Stimulated activated CD4-positive, alpha-beta T cell treated with anti-CD3 and anti-CD28 coated beads, Interleukin-4, amount 100 ng/mL, for 48 hours (primary cell): ENCODE data around the gene COL8A1.
"Not testable (repeated sequence)": the region's sequence is repeated elsewhere in the genome, so short reads cannot be mapped to it uniquely, and the experiment has no call there.

Experiments used
- DNase-seq, 2 donors: peaks; one replicate each; pipeline ENCODE4 v3.0.0-alpha.2; 2020; ENCODE audit warnings: low read depth in 2 of 2

The COL8A1 gene

DNA sequence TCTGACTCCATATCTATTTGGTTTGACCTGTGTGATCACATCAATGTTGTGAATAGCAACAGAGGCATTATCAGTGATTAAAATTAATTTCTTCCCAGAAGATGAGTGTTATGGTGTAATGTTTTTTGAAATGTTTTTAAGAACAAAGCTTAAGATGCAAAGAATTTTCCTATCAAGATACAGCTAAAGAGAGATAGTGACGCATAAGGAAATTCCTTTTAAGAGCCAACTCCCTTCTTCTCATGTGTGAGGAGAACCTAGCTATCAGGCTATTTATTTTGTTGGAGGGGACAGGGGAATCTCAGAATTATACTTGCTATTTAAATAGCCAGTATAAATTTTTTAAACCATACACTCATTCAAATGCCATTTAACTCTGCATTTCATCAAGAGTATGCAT is 71.3 kb downstream of the COL8A1 start:
- DNase-seq, result no peak

- DNase-seq, result no peak
Measured at GRCh38 chr3:99710094-99710493, 71.7 kb downstream of the COL8A1 start.

DNA sequence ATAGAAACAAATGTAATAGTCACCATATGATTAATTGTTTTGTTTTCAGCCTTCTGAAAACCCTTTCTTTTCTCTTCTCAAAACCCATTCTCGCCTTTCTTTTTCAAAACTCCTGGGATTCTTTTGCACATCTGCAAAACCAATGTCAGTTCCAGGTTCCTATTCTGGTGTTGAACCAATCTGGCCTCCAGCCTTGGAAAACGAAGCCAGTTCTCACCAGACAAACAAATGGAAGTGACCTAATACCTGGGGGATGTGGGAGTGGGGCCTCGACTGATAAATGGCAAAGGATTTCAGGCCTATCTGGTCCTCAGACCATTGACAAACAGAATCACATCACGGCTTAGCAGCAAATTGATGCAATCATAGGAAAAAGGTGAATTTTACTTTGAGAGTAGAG is 73.0 kb downstream of the COL8A1 start:
- no peak for DNase-seq

DNA sequence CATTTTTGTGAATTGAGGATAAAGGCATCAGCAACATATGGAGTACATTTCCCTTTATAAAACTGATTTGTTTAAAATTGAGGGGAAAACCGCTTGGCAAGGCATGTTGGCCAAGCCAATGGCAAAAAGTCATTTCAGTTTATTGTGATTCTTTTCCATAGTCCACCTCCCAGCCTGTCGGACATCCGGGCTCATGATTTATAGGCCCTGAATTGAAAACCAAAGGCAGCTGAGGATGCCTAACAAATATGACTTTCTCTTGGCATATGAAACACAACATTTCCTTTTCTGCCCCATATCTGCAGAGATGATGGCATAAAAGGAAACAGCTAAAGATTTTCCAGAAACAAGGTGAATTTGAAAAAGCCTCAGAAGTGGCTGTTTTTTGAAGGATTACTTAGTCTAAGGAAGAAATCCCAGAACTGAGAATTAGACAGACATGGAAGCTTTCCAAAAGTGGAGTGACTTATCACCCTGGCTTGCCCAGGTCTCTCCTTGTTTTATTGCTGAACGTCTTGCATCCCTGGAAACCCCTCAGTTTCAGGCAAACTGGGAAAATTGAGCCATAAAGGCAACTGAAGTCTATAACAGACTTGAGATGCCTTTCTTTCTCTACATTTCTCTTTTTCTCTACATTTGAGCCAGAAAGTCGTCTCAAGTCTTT is 74.0 kb downstream of the COL8A1 start:
- DNase-seq, result no peak

- DNase-seq, result no peak
Measured at GRCh38 chr3:99713440-99713839, 75.0 kb downstream of the COL8A1 start.

DNA sequence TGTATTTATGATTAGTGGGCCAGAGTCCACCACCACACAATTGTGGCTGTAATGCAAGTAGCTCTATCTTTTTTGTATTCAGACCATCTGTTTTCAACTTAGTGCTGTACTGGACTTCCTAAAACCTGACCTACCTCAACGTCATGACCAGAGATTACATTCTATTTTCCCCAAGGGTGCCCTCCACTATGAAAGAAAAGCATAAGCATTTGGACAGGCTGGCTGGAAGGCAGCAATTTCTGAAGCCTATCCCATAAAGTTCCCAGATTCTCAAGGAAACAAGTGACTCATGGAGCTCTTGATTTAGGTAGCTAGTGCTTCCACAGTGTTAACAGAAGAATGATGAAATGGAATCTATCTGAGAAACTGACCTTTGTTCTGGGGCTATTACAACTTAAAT is 75.8 kb downstream of the COL8A1 start:
- DNase-seq, result no peak

DNA sequence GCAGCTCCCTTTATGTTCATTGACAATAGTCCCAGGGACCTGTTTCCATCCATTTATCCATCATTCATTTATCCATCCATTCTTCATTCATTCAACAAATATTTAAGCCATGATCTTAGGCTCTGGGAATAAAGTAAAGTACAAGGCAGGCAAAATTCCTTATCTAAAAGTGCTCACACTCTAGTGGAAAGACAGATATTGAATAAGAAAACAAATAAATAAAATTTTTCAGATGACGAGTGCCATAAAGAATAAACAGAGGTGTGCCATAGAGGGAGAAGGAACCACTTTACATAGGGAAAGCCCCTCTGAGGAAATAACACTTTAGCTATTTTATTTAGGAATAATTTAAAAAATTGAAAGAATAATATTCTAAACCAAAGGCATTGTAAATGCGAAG is 76.2 kb downstream of the COL8A1 start:
- no peak for DNase-seq

DNA sequence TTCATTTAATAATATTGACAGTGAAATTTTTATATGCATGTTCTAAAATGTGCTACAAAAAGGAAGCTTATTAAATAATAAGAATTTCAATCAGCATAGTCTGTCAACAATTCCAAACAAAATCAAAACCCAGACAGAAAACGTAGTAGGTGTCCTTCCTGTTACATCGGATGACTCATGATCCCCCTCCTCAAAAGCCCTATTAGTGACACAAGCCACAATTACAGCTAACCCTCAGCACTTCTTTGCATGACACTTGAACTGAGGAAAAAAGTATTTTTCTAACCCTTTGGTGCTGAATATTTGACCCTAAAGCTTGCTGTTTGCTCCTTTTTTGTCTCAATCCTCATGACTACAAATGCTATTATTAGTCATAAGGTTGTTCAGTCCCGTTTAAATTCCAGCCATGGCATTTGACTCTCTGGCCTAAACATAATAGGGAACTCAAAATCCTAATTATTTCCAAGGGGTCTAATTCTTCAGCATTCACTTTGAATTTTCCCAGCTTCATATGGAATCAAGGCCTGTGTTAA is 78.1 kb downstream of the COL8A1 start:
- no peak for DNase-seq

DNA sequence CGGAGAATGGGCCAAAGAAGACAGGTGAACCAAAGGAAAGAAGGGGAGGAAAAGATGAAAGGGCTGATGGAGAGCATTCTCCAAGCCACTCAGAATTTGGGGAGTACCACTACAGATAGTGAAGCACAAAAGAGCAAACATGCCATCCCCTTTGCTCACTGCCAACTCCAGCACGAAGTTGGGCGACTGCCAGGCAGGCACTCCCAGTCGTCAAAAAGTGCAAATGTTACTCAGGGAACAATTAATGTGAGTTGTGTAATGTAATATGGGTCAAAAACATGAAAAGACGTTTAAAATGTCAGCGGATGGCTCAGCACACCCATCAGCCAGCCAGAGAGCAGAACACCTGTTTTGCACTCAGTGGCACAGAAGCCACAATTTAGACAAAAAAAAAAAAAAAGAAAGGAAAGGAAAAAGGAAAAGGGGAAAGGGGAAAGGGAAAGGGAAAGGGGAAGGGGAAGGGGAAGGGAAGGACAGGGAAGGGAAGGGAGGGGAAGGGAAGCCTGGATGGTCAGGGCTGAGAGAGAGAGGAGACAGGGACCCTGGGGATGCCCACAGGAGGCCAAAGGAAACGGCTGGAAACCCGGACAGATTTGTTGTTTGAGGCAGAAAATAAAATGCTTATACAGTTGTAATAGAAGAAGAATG is 82.7 kb downstream of the COL8A1 start:
- no peak for DNase-seq

DNA sequence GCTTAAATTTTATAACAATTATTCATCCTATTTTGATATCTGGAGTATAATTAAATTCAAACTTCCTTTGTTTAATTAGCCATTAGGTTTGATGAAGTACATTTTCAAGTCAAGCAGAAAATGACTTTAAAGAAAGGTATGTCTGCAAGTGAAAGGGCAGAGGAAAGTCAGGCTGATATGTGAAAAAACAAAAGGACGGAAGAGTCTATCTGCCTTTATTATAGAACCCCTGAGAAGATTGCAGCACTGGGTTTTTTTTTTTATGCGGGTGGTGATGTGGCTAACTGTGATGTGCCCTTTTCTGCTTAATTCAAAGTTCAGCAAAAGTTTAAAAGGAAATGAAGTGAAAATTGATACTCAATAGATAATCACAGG is 83.2 kb downstream of the COL8A1 start:
- no peak for DNase-seq

DNA sequence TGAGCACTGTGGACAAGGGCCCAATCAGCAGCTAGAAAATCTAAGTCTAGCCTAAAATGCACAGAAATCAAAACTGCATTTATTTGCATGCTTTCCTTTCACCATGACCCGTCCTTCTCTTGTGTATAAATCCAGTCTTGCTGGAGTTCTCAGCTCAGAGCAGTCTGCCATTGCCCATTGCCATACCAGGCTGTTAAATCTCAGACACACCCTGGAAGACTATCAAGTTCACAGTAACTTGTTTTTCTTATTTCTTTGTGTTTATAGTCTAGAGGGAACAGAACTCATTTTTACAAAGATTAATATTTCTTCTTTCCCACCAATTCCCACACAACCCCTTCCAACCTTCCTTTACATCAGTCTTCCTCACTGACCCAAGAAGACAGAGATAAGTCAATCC is 85.9 kb downstream of the COL8A1 start:
- DNase-seq, result no peak

- no peak for DNase-seq
Measured at GRCh38 chr3:99730870-99731269, 92.5 kb downstream of the COL8A1 start.

DNA sequence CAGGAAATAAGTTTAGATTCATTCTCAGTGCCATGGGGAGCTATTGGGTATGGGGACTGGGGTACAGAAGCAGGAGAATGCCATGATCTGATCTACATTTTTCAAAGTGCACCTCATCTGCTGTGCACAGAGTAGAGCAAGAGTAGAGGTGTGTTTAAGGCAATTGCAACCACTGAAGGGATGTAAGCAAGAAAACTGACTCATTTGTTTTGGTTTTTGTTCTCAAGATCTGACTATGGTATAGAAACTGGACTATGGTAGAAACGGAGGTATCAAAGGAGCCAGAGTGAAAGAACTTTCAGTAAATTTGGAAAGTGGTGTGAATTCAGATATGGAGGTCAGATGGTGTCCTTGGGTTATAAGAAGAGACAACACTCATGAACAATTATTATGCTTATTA is 93.1 kb downstream of the COL8A1 start:
- no peak for DNase-seq

DNA sequence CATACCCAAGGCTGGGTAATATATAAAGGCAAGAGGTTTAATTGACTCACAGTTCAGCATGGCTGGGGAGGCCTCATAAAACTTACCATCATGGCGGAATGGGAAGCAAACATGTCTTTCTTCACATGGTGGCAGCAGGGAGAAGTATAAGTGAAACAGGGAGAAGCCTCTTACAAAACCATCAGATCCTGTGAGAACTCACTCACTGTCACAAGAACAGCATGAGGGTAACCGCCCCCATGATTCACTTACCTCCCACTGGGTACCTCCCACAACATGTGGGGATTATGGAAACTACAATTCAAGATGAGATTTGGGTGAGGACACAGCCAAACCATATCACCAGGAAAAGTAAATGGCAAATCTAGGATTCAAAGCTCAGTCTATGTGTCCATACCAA is 102.0 kb downstream of the COL8A1 start:
- not testable (repeated sequence) for DNase-seq

DNA sequence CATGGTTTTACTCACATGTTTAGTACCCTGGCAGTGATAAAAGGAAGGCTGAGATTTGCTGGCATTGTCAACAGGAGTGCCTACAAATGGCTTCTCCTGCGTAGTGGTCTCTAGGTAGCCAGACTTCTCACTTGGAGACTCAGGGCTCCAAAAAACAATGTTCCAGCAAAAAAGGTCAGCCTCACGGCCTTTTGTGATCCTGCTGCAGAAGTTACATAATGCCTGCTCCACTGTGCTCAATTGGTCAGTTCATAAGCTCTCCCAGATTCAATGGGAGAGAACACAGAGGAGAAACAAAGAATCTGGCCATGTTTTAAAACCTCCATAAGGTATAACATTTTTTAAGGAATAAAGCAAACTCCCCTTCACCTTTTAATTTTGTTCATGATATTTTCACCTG is 103.2 kb downstream of the COL8A1 start:
- no peak for DNase-seq

GRCh38 chr3:99747915-99748314 is 109.5 kb downstream of the COL8A1 start:
- DNase-seq, result no peak

DNA sequence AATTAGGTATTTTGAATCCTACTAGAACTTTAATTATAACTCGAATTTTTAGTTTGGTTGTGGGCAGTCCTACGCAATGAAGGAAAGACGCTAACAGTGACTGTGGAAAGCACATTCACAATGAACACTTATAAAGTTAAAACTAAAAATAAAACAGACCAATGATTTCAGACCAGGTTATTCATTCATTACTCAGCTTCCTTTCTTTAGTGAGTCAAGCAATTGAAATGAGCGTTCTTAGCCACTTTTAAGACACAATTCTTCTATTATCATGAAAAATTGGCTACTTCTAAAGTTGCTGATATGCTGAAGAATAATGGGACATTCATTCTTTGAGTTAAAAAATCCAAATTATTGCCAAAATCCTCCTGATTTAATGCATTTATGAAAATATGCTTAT is 113.3 kb downstream of the COL8A1 start:
- no peak for DNase-seq

DNA sequence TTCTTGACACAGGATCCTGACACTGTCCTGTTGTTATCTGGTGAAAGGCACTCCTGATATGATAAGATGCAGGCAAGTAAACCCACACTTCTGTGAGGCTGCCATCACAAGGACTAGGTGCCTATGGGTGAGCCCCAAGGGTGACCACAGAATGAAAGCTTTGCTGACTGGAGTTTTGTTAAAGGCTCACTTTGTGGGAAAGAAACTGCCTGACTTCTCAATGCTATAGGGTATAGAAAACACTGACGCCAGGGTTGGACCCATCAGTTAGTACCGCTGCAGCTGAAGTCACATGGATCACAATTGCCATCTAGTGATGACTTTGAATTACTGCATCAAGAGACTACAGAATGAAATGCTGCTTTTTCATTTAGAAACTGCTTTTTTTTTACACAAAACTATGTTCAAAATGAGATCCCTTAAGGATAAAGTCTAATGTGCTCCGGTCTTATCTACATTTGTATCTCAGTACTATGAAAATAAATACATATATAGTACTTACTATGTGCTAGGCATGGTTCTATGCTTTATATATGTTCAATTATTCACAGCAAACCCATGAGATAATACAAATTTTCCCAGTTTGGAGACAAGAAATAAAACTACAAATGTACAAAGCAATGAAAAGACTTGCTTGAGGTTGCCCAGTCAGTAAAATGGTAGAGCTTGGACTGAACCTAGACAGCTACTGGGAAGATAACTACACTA is 115.0 kb downstream of the COL8A1 start:
- no peak for DNase-seq

DNA sequence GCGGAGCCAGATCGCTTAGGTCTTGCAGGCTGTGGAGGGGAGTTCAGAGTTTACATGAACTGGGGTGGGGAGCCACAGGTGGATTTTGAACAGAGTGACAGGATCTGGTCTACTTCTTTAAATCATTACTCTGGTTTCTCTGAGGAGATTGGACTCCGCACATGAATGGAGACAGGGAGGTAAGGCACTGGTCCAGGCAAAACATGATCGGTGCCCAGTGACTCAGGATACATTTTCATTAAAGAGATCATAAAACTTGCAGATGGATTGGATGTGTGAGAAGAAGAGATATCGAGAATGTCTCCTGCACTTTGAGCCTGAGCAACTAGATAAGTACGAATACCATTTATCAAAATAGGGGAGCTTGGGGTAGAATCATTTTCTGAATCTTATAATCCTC is 117.4 kb downstream of the COL8A1 start:
- DNase-seq, result no peak

DNA sequence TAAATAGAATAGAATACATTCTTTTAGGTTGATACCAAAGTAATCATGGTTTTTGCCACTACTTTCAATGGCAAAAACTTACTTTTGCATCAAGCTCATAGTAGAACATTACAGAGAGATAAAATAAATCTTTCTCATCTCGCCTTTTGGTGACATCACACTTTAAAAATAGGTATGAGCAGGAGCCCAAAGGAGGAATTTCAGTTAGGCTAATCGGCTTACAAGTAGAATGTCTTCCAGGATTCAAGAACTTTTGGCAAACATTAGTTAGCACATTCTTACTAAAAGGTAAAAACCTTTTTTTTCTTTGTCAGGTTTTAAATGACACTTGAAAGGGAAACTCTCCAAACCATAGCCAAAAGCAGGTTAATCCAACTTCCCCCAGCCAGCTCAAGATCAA is 119.6 kb downstream of the COL8A1 start:
- DNase-seq, result no peak

- DNase-seq, result no peak
Measured at GRCh38 chr3:99758502-99759177, 120.2 kb downstream of the COL8A1 start.

DNA sequence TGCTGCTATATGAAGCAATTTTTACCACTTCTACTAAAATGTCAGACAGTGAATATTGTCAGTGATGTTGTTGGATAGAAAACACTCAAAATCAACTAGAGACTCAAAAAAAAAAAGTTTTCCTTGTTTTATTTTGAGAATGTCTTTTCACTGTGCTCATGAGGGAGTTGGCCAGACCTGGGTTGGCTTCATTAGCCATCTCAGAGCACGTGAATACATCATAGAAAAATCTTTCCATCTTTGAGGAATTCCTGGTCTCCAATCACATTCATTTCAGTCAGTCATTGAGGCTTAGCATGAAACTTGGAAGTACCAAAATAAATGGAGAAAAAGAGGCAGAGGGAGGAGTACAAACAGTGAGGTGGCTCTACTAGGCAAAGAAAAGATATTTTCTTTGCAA is 121.6 kb downstream of the COL8A1 start:
- DNase-seq, result no peak

DNA sequence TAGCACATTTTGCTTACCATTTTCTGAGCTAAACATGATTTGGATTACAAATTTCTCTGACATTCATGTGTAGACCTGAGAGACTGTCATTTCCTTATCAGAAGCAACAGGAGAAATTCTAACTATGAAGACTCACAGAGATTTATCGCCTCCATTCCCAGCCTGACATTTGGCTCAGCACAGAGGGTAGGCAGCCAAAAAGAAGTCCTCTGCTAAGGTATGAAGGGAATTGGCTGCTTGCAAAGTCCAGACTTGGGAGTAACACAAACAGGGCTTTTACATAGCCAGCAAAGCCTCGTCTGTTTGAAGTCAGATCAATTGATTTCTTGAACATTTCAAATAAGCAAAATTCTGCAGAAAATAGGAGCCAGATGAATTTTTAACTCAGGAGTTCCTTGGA is 122.2 kb downstream of the COL8A1 start:
- DNase-seq, result no peak
